IMR-90 (cell line): ENCODE measurements around the gene PTK6. TPM values are rescaled to one million over a fixed set of nuclear protein-coding genes. Genes with fewer than 3 reads are reported as not detected.

ENCODE experiments used
- ATAC-seq: fragments of 200-7000 bp; cut with Tn5 transposase; 2 replicates; pipeline ENCODE4 v1.9.1; 2020; ENCODE audit warnings: low read depth, mild to moderate bottlenecking, moderate library complexity
- BruUV-seq: library from RNA; stranded (reverse); fragments of 400-500 nt; replicated peaks from 2 replicates; lab custom pipeline; 2021; lab: Mats Ljungman, UMichigan
- CTCF ChIA-PET: fragments of 300-600 bp; formaldehyde crosslinking; extraction: SDS; loops from one replicate; lab custom pipeline; 2021; ENCODE audit warnings: antibody characterized with exemption; lab: Yijun Ruan, JAX
- POLR2A ChIA-PET: fragments of 300-600 bp; sonication (Branson Sonifier 250); formaldehyde crosslinking; loops from one replicate; lab custom pipeline; 2022; ENCODE audit warnings: antibody characterized with exemption; ENCODE audit not compliant: unreplicated experiment; lab: Charles Lee
- DNase-seq: peaks from one replicate; pipeline ENCODE4 v3.0.0; 2013
- H2AFZ ChIP-seq: replicated peaks from 2 replicates; pipeline ENCODE3; 2013; ENCODE audit warnings: low read length, mild to moderate bottlenecking; ENCODE audit not compliant: poor library complexity
- H2AK5ac ChIP-seq: 2 replicates; pipeline ENCODE4 v1.6.1; 2013; ENCODE audit warnings: low read depth, low read length, inconsistent platforms
- H2AK9ac ChIP-seq: replicated peaks from 2 replicates; pipeline ENCODE3; 2013; ENCODE audit warnings: mild to moderate bottlenecking, low read depth, low read length, moderate library complexity; ENCODE audit not compliant: poor library complexity
- H2BK120ac ChIP-seq: 2 replicates; pipeline ENCODE4 v1.6.1; 2013; ENCODE audit warnings: low read depth, low read length, inconsistent platforms
- H2BK15ac ChIP-seq: 3 replicates; pipeline ENCODE4 v1.6.1; 2013; ENCODE audit warnings: low read depth, low read length, inconsistent platforms
- H2BK20ac ChIP-seq: 2 replicates; pipeline ENCODE4 v1.6.1; 2013; ENCODE audit warnings: low read depth, mild to moderate bottlenecking, inconsistent platforms, low read length, moderate library complexity
- H2BK5ac ChIP-seq: 2 replicates; pipeline ENCODE4 v1.6.1; 2013; ENCODE audit warnings: mild to moderate bottlenecking, low read depth, low read length, inconsistent platforms; ENCODE audit not compliant: poor library complexity, severe bottlenecking
- H3K14ac ChIP-seq: replicated peaks from 2 replicates; pipeline ENCODE4 v1.6.1; 2013; ENCODE audit warnings: low read depth, low read length, inconsistent platforms
- H3K18ac ChIP-seq: 2 replicates; pipeline ENCODE4 v1.6.1; 2013; ENCODE audit warnings: low read depth, low read length, control low read depth
- H3K23ac ChIP-seq: 2 replicates; pipeline ENCODE4 v1.6.1; 2013; ENCODE audit warnings: low read depth, low read length, inconsistent platforms
- H3K27ac ChIP-seq: 2 replicates; pipeline ENCODE4 v1.5.1; 2013; ENCODE audit warnings: mild to moderate bottlenecking, control low read depth, low read length; ENCODE audit not compliant: insufficient read depth
- H3K27me3 ChIP-seq: 2 replicates; pipeline ENCODE4 v1.6.1; 2013; ENCODE audit warnings: low read length; ENCODE audit not compliant: control insufficient read depth, insufficient read depth
- H3K36me3 ChIP-seq: 2 replicates; pipeline ENCODE4 v1.6.1; 2013; ENCODE audit warnings: low read length, mixed read lengths; ENCODE audit not compliant: control insufficient read depth, insufficient read depth
- H3K4ac ChIP-seq: 2 replicates; pipeline ENCODE4 v1.6.1; 2013; ENCODE audit warnings: low read depth, low read length, inconsistent platforms
- H3K4me1 ChIP-seq: 2 replicates; pipeline ENCODE4 v1.6.1; 2013; ENCODE audit warnings: low read length, mixed read lengths; ENCODE audit not compliant: control insufficient read depth, insufficient read depth
- H3K4me2 ChIP-seq: 2 replicates; pipeline ENCODE4 v1.6.1; 2013; ENCODE audit warnings: low read depth, mild to moderate bottlenecking, control low read depth, low read length, moderate library complexity
- H3K4me3 ChIP-seq: 2 replicates; pipeline ENCODE4 v1.5.1; 2013; ENCODE audit warnings: low read depth, mild to moderate bottlenecking, control low read depth, low read length, moderate library complexity; ENCODE audit not compliant: insufficient read depth
- H3K56ac ChIP-seq: 2 replicates; pipeline ENCODE4 v1.6.1; 2013; ENCODE audit warnings: low read length, inconsistent platforms; ENCODE audit not compliant: insufficient read depth; ENCODE audit errors: extremely low read depth
- H3K79me1 ChIP-seq, 2 experiments: 2 replicates each; pipeline ENCODE4 v1.6.1; 2013; ENCODE audit warnings: low read length in 2 of 2, inconsistent platforms in 1 of 2, low read depth in 1 of 2
- H3K9ac ChIP-seq: 2 replicates; pipeline ENCODE4 v1.6.1; 2013; ENCODE audit warnings: low read depth, low read length, control low read depth
- H3K9me1 ChIP-seq: 2 replicates; pipeline ENCODE4 v1.6.1; 2013; ENCODE audit warnings: low read length, inconsistent platforms; ENCODE audit not compliant: insufficient read depth
- H3K9me3 ChIP-seq: 2 replicates; pipeline ENCODE4 v1.6.1; 2013; ENCODE audit warnings: low read length; ENCODE audit not compliant: control insufficient read depth, insufficient read depth
- H4K20me1 ChIP-seq: 2 replicates; pipeline ENCODE4 v1.6.1; 2013; ENCODE audit warnings: low read length, inconsistent platforms; ENCODE audit not compliant: insufficient read depth
- H4K5ac ChIP-seq: 2 replicates; pipeline ENCODE4 v1.6.1; 2013; ENCODE audit warnings: mild to moderate bottlenecking, low read depth, low read length, control low read depth
- H4K8ac ChIP-seq, 2 experiments: 2 replicates each; pipeline ENCODE4 v1.6.1; 2013; ENCODE audit warnings: low read depth in 2 of 2, low read length in 2 of 2, control low read depth in 1 of 2, inconsistent platforms in 1 of 2
- H4K91ac ChIP-seq: 2 replicates; pipeline ENCODE4 v1.6.1; 2013; ENCODE audit warnings: low read depth, low read length, inconsistent platforms; ENCODE audit not compliant: insufficient read depth
- BHLHE40 ChIP-seq: fragments of 150-350 bp; IDR thresholded peaks from 2 replicates; pipeline ENCODE4 v1.6.1; 2016; ENCODE audit warnings: mild to moderate bottlenecking, low read depth, low read length
- CEBPB ChIP-seq: IDR thresholded peaks from 2 replicates; pipeline ENCODE4 v1.6.1; 2012; ENCODE audit warnings: low read depth, low read length, improper control_type of control experiment
- CTCF ChIP-seq: conservative IDR thresholded peaks from 2 replicates; pipeline ENCODE4 v1.5.1; 2012; ENCODE audit warnings: mild to moderate bottlenecking, low read depth, low read length, improper control_type of control experiment
- ELK1 ChIP-seq: fragments of 150-350 bp; IDR thresholded peaks from 2 replicates; pipeline ENCODE4 v1.6.1; 2016; ENCODE audit warnings: low read depth, mild to moderate bottlenecking, low read length, moderate library complexity, borderline replicate concordance
- FOS ChIP-seq: fragments of 150-350 bp; IDR thresholded peaks from 2 replicates; pipeline ENCODE4 v1.6.1; 2016; ENCODE audit warnings: low read depth, low read length
- MAFK ChIP-seq: IDR thresholded peaks from 2 replicates; pipeline ENCODE4 v1.6.1; 2012; ENCODE audit warnings: low read depth, low read length, improper control_type of control experiment
- MAZ ChIP-seq: IDR thresholded peaks from 2 replicates; pipeline ENCODE4 v1.6.1; 2012; ENCODE audit warnings: low read depth, mild to moderate bottlenecking, low read length, improper control_type of control experiment, moderate library complexity, borderline replicate concordance
- MXI1 ChIP-seq: IDR thresholded peaks from 2 replicates; pipeline ENCODE4 v1.6.1; 2012; ENCODE audit warnings: low read depth, mild to moderate bottlenecking, low read length, moderate library complexity, borderline replicate concordance
- POLR2A ChIP-seq: IDR thresholded peaks from 2 replicates; pipeline ENCODE4 v1.6.1; 2012; ENCODE audit warnings: mild to moderate bottlenecking, low read depth, low read length
- RCOR1 ChIP-seq: IDR thresholded peaks from 2 replicates; pipeline ENCODE4 v1.6.1; 2012; ENCODE audit warnings: mild to moderate bottlenecking, low read length, improper control_type of control experiment; ENCODE audit not compliant: insufficient replicate concordance
- SMC3 ChIP-seq: fragments of 150-350 bp; IDR thresholded peaks from 2 replicates; pipeline ENCODE4 v1.6.1; 2016; ENCODE audit warnings: low read depth, mild to moderate bottlenecking, antibody characterized with exemption, low read length, moderate library complexity
- WGBS, 2 experiments: methylation state at CpG; one replicate each; pipeline versions ENCODE4 v1.1.5 to v1.1.7; 2013; ENCODE audit warnings: missing lambda C conversion rate in 2 of 2; ENCODE audit not compliant: insufficient read length in 1 of 2; ENCODE audit errors: extremely low coverage in 2 of 2; 5-methylcytosine and 5-hydroxymethylcytosine counted together
- dilution Hi-C: fragments of 300-500 bp; cut with HindIII; formaldehyde crosslinking; loops from one replicate; pipeline ENCODE4 v1.14.3; 2018; ENCODE audit warnings: low sequenced_read_pairs; ENCODE audit not compliant: unreplicated experiment
- in situ Hi-C: fragments of 300-500 bp; cut with MboI; formaldehyde crosslinking; loops from 3 replicates; pipeline ENCODE4 v1.14.3; 2019; ENCODE audit warnings: low sequenced_read_pairs, inconsistent platforms, mixed read lengths
- intact Hi-C: fragments of 100-400 bp; cut with micrococcal nuclease; formaldehyde crosslinking; loops from 2 replicates; pipeline ENCODE4 v1.10.0; 2022
- polyA plus RNA-seq, 3 experiments: library from polyadenylated mRNA; depleted of rRNA; stranded (reverse); fragments of >200 nt; gene quantifications; 2 replicates each; pipeline ENCODE4 v1.2.3, GENCODE V29; 2012; ENCODE audit warnings: low replicate concordance in 1 of 3
- total RNA-seq: library from RNA; depleted of rRNA; stranded (reverse); fragments of >200 nt; gene quantifications from 2 replicates; pipeline ENCODE4 v1.2.3, GENCODE V29; 2012

The PTK6 gene
- total and polyA plus RNA-seq, 2 of the 4 experiments (the other 2 are of a cell fraction): not detected

- in situ Hi-C loops: no loop called here
- H4K5ac ChIP-seq: no peak overlapping the region
- POLR2A ChIA-PET: no interaction called here
Observed at GRCh38 chr20:63522981-63523611, 14.1 kb downstream of the PTK6 start.

More at GRCh38 chr20:63522981-63523611, 14.1 kb downstream of the PTK6 start:
- no peak overlapping the region for H2BK20ac ChIP-seq
- no peak overlapping the region for H3K23ac ChIP-seq
- H3K9me3 ChIP-seq: no peaks in the 10 kb centered on the region
- no TSS peak for BruUV-seq
- no peak overlapping the region for H3K4me3 ChIP-seq
- H4K8ac ChIP-seq: no peak overlapping the region
- no peak overlapping the region for H3K18ac ChIP-seq
- intact Hi-C loops (no loop called here), dilution Hi-C loops (no loop called here)
- H3K27me3 ChIP-seq: no peaks in the 10 kb centered on the region
- no CpG with 5 or more reads among the region's 11 CpGs for WGBS, 2 experiments
- no peak for DNase-seq
- no peak overlapping the region for H3K9ac ChIP-seq
- H3K14ac ChIP-seq: no peak overlapping the region
- H3K56ac ChIP-seq: no peak overlapping the region
- no peak overlapping the region for H3K27ac ChIP-seq
- H4K20me1 ChIP-seq: peaks cover 29% of the 10 kb centered on the region
- no peak overlapping the region for H2AK9ac ChIP-seq
- H2AFZ ChIP-seq: no peak overlapping the region
- H3K4me1 ChIP-seq: peaks cover 13% of the 10 kb centered on the region
- H2BK120ac ChIP-seq: no peak overlapping the region
- ATAC-seq: no peak
- no peak overlapping the region for H2BK15ac ChIP-seq
- H3K79me1 ChIP-seq: peaks cover 19 to 38% of the 10 kb centered on the region in 2 experiments
- H3K36me3 ChIP-seq: peaks cover 23% of the 10 kb centered on the region
- CTCF ChIA-PET: no interaction called here
- H3K4ac ChIP-seq: no peak overlapping the region
- H3K4me2 ChIP-seq: no peak overlapping the region
- H2BK5ac ChIP-seq: no peak overlapping the region
- no peak overlapping the region for H4K91ac ChIP-seq
- peaks cover 11% of the 10 kb centered on the region; the same call in 1 of the 2 replicates for H3K9me1 ChIP-seq
- H2AK5ac ChIP-seq: no peak overlapping the region
- no peak for TF ChIP-seq MAFK
- no peak for TF ChIP-seq FOS
- TF ChIP-seq CEBPB: no peak
- no peak for TF ChIP-seq MXI1
- no peak for TF ChIP-seq RCOR1
- TF ChIP-seq BHLHE40: no peak
- TF ChIP-seq MAZ: no peak
- no peak for TF ChIP-seq SMC3
- no peak for TF ChIP-seq CTCF
- no peak for TF ChIP-seq ELK1
- TF ChIP-seq POLR2A: no peak
